OCI-LY1 (cell line): Measurements from ENCODE around the gene ZBTB24.

ENCODE experiments used
- EZH2 ChIP-seq: fragments of 200-600 bp; sonication (generic), shearing (Covaris generic); IDR thresholded peaks from 2 replicates; pipeline ENCODE4 v1.8.0; 2017; ENCODE audit warnings: borderline replicate concordance, mixed run types, mild to moderate bottlenecking, antibody characterized with exemption, low read length, moderate library complexity, mixed read lengths
- TF ChIP-seq, protein P1 (sequence below): fragments of 200-600 bp; sonication (generic), shearing (Covaris generic); IDR thresholded peaks from 2 replicates; pipeline ENCODE4 v1.5.1; 2017; ENCODE audit warnings: mild to moderate bottlenecking, antibody characterized with exemption, low read length, moderate library complexity, mixed read lengths

DNA sequence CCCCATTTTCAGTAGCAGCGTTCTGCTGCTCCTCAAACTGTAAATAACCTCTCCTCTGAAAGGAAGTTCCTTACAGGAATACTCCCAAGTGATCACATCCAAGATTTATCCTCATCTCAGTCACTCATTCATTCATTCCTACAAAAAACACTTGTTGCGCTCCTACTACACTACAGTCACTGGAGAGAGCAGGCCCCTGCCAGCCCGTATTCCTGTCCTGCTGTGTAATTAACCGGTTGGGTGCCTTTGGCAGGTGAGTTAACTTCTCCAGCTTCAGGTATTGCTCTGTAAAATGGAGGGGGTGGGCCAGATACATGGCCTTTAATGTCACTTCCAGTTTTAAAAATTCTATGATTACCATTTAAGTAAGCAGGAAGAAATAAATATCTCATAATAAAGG is 15.0 kb upstream of the ZBTB24 start:
- TF ChIP-seq, protein P1, sequence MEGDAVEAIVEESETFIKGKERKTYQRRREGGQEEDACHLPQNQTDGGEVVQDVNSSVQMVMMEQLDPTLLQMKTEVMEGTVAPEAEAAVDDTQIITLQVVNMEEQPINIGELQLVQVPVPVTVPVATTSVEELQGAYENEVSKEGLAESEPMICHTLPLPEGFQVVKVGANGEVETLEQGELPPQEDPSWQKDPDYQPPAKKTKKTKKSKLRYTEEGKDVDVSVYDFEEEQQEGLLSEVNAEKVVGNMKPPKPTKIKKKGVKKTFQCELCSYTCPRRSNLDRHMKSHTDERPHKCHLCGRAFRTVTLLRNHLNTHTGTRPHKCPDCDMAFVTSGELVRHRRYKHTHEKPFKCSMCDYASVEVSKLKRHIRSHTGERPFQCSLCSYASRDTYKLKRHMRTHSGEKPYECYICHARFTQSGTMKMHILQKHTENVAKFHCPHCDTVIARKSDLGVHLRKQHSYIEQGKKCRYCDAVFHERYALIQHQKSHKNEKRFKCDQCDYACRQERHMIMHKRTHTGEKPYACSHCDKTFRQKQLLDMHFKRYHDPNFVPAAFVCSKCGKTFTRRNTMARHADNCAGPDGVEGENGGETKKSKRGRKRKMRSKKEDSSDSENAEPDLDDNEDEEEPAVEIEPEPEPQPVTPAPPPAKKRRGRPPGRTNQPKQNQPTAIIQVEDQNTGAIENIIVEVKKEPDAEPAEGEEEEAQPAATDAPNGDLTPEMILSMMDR, result no peak
- TF ChIP-seq EZH2, result no peak
